AG04450 (cell line): ENCODE data around the gene CHN1. TPM values are rescaled to one million over a fixed set of nuclear protein-coding genes. Genes with fewer than 3 reads are reported as not detected.

Experiments used
- CTCF ChIA-PET: fragments of 300-600, 350-600 bp; formaldehyde crosslinking; extraction: SDS; loops from one replicate; lab custom pipeline; 2022; ENCODE audit warnings: antibody characterized with exemption, inconsistent platforms; lab: Charles Lee
- POLR2A ChIA-PET: fragments of 350-600 bp; formaldehyde crosslinking; extraction: SDS; loops from one replicate; lab custom pipeline; 2021; ENCODE audit warnings: antibody characterized with exemption, inconsistent platforms; lab: Yijun Ruan, JAX
- DNase-seq: peaks from one replicate; pipeline ENCODE4 v3.0.0-alpha.2; 2011; ENCODE audit warnings: low read depth, low spot score
- H3K27ac ChIP-seq: one replicate; pipeline ENCODE4 v1.5.1; 2012; ENCODE audit warnings: low read depth, low read length, control low read depth
- H3K27me3 ChIP-seq: one replicate; pipeline ENCODE4 v1.6.0; 2012; ENCODE audit warnings: low read length; ENCODE audit not compliant: control insufficient read depth, insufficient read depth
- H3K4me3 ChIP-seq: 2 replicates; pipeline ENCODE4 v1.5.1; 2011; ENCODE audit warnings: mild to moderate bottlenecking, low read depth, low read length, control low read depth
- H3K9me3 ChIP-seq: 2 replicates; pipeline ENCODE4 v1.5.1; 2012; ENCODE audit warnings: low read length; ENCODE audit not compliant: control insufficient read depth, insufficient read depth
- CTCF ChIP-seq: IDR thresholded peaks from 2 replicates; pipeline ENCODE4 v1.5.1; 2011; ENCODE audit warnings: low read depth, low read length, control low read depth, inconsistent platforms
- polyA plus RNA-seq: library from polyadenylated mRNA; depleted of rRNA; stranded (reverse); fragments of >200 nt; gene quantifications from 2 replicates; pipeline ENCODE4 v1.2.3, GENCODE V29; 2011

CHN1 gene
- polyA plus RNA-seq, 1 experiment = 258 TPM

GRCh38 chr2:174972924-174973323 is 32.3 kb downstream of the CHN1 start:
- no peaks in the 10 kb centered on the region for H3K9me3 ChIP-seq
- POLR2A ChIA-PET = interaction anchor here (0.6 to 1.3 kb wide), 4 partner anchors 21 to 209 kb away, joined by 3 to 4 read pairs (median 4); partner anchors contain the start of gene CHRNA1
- H3K4me3 ChIP-seq = no peak overlapping the region
- no peak overlapping the region for H3K27ac ChIP-seq
- CTCF ChIA-PET = interaction anchor here (0.7 to 2.7 kb wide), 5 partner anchors 10 to 224 kb away, joined by 3 to 11 read pairs (median 7); no protein-coding TSS in a partner anchor
- DNase-seq = peak; percentile 26
- no peaks in the 10 kb centered on the region for H3K27me3 ChIP-seq
- no peak for TF ChIP-seq CTCF

- no peak for TF ChIP-seq CTCF
- peak; percentile 10 for DNase-seq
- H3K4me3 ChIP-seq = no peak overlapping the region
Measured at GRCh38 chr2:174971868-174972781, 33.1 kb downstream of the CHN1 start.

GRCh38 chr2:174970092-174970491 is 35.1 kb downstream of the CHN1 start:
- Histone ChIP-seq H3K27me3 (no peaks in the 10 kb centered on the region), H3K27ac (no peak overlapping the region), H3K9me3 (no peaks in the 10 kb centered on the region), H3K4me3 (no peak overlapping the region)
- no peak for DNase-seq
- CTCF ChIA-PET = interaction anchor here (0.9 to 1.6 kb wide), 4 partner anchors 15 to 199 kb away, joined by 3 to 5 read pairs (median 4); no protein-coding TSS in a partner anchor
- POLR2A ChIA-PET = no interaction called here
- TF ChIP-seq CTCF = no peak

More at GRCh38 chr2:174971868-174972781, 33.1 kb downstream of the CHN1 start:
- Histone ChIP-seq H3K9me3 (no peaks in the 10 kb centered on the region), H3K27me3 (no peaks in the 10 kb centered on the region), H3K27ac (no peak overlapping the region)
- ChIA-PET POLR2A (interaction anchor here (0.6 to 1.3 kb wide), 3 partner anchors 21 to 208 kb away, joined by 3 to 4 read pairs (median 4); partner anchors contain the start of gene CHRNA1), CTCF (interaction anchor here (1.1 to 2.7 kb wide), 5 partner anchors 11 to 275 kb away, joined by 4 to 11 read pairs (median 7); no protein-coding TSS in a partner anchor)

- H3K27ac ChIP-seq = no peak overlapping the region
- POLR2A ChIA-PET = no interaction called here
- CTCF ChIA-PET = interaction anchor here (1.1 kb wide), 1 partner anchor 16 kb away, joined by 5 read pairs; no protein-coding TSS in a partner anchor
- no peaks in the 10 kb centered on the region for H3K9me3 ChIP-seq
- no peaks in the 10 kb centered on the region for H3K27me3 ChIP-seq
- no peak for TF ChIP-seq CTCF
- no peak overlapping the region for H3K4me3 ChIP-seq
- DNase-seq = no peak
Measured at GRCh38 chr2:174969091-174969734, 36.0 kb downstream of the CHN1 start.
